Measurements from ENCODE around the gene ABHD17C. TPM values are rescaled to one million over a fixed set of nuclear protein-coding genes. Genes with fewer than 3 reads are reported as not detected.
A peak's percentile ranks its signal among the peaks of the same experiment; 100 is the strongest.
"Not testable (repeated sequence)": the region's sequence is repeated elsewhere in the genome, so short reads cannot be mapped to it uniquely, and the experiment has no call there.

The ABHD17C gene
- 3.7 TPM for total RNA-seq

DNA sequence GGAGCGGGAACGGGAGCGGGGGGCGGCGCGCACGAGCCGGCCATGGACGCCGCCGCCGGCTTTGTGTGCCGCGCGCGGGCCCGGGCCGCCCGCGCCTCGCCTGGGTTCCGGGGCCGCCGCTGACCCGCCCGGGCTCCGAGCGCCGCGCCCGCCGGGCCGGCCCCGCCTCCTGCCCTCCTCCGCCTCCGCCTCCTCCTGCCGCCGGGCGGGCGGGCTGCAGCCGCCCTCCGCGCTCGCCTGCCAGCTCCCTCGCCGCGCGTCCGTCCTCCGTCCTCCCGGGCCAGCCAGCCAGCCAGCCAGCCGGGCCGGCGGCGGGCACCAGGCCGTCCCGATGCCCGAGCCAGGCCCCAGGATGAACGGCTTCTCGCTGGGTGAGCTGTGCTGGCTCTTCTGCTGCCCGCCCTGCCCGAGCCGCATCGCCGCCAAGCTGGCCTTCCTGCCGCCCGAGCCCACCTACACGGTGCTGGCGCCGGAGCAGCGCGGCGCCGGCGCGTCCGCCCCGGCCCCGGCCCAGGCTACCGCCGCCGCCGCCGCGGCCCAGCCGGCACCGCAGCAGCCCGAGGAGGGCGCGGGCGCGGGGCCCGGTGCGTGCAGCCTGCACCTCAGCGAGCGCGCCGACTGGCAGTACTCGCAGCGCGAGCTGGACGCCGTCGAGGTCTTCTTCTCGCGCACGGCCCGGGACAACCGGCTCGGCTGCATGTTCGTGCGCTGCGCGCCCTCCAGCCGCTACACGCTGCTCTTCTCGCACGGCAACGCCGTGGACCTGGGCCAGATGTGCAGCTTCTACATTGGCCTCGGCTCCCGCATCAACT is at the start of gene ABHD17C:
TSS of gene ABHD17C (plus strand) at position 212 of the 812 bp plus-strand sequence. CDS start at position 332, 120 bp downstream.
- DNase-seq (ENCODE audit: low spot score), result peak; percentile 81
- peak; percentile 93 for ATAC-seq

- ATAC-seq (no peak), DNase-seq (ENCODE audit: low spot score) (no peak)
These were observed 49.5 kb upstream of the ABHD17C start for GRCh38 chr15:80645494-80646065.

- not testable (repeated sequence) for DNase-seq (ENCODE audit: low spot score)
These were observed 47.7 kb upstream of the ABHD17C start for GRCh38 chr15:80647424-80647823.

DNA sequence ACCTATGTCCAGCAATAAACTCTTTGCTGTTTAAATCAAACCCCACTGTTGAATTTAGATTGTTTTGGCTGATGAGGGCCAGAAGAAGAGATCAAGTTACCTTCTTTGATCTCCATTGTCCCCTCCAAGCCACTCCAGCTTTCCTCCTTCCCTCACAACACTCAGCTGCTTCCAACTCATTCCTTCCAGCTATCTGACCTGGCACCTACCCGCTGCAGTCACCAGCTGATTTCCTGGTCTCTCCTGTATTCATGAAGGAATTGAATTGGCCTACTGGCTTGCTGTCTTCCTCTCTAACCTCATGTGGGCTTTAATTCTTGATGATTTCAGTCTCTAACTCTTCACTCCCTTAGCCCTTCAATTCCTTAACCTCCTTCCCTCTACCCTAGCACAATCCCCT is 40.8 kb upstream of the ABHD17C start:
- DNase-seq (ENCODE audit: low spot score), result no peak
- no peak for ATAC-seq

More at GRCh38 chr15:80647424-80647823, 47.7 kb upstream of the ABHD17C start:
- ATAC-seq, result not testable (repeated sequence)

GRCh38 chr15:80659375-80659774 is 35.7 kb upstream of the ABHD17C start:
- DNase-seq (ENCODE audit: low spot score), result no peak
- no peak for ATAC-seq

DNA sequence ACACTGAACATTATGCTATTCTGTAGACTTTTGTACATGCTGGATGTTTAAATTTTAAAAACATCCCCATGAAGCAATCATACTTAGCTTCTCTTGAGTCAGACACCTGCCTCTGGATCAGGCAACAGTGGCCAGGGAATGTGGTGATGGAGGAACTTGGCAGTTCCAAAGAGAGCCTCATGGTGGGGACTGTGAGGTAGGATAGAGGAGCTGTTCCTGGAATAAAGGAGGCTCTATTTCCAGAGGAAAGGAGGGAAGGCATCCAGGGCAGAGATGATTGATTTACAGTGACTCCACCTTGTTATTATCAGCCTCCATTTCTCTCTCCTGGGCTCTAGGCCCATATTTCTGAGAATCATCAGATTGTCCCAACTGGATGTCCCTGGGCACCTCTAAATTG is 35.0 kb upstream of the ABHD17C start:
- ATAC-seq (peak; percentile 97), DNase-seq (ENCODE audit: low spot score) (peak; percentile 48)

DNA sequence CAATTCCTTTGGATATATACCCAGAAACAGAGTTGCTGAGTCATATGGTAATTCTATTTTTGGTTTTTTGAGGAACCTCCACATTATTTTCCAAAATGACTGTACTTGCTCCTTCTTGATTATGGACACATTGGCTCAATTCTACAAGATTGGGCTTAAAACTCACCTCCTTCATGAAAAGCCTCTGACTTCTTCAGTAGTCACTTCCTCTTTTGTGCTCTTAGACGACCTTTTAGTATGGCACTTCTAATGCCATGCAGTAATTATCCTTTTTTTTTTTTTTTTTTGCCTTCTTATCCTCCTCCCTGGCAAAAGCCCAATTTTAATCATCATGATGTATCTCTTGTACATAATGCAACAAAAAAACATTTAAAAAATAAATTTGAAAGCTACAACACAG is 33.0 kb upstream of the ABHD17C start:
- no peak for DNase-seq (ENCODE audit: low spot score)
- no peak for ATAC-seq

GRCh38 chr15:80662757-80663553 is 32.2 kb upstream of the ABHD17C start:
- DNase-seq (ENCODE audit: low spot score) (no peak), ATAC-seq (no peak)

- no peak for DNase-seq (ENCODE audit: low spot score)
- ATAC-seq, result no peak
These were observed 30.0 kb upstream of the ABHD17C start for GRCh38 chr15:80665151-80665550.

DNA sequence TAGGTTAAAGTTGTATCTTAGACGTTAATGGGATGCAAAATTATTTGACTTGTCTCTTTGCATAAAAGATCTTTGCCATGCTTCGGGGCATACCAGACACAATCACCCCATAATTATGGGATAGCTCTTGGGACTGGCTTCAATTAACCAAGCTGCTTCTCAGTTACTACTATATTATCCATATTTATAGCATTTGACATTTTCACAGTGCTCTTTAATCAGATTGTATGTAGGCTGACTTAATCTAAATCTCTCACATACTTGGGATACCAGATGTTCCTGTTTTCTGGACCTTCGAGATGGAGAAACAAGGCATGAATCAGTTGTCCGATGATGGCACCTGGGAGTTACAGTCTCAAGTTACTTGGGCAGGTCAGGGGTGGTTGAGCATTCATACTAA is 27.2 kb upstream of the ABHD17C start:
- no peak for DNase-seq (ENCODE audit: low spot score)
- ATAC-seq, result no peak

- ATAC-seq, result peak; percentile 88
- DNase-seq (ENCODE audit: low spot score), result no peak
These were observed 26.4 kb upstream of the ABHD17C start for GRCh38 chr15:80668546-80669236.

DNA sequence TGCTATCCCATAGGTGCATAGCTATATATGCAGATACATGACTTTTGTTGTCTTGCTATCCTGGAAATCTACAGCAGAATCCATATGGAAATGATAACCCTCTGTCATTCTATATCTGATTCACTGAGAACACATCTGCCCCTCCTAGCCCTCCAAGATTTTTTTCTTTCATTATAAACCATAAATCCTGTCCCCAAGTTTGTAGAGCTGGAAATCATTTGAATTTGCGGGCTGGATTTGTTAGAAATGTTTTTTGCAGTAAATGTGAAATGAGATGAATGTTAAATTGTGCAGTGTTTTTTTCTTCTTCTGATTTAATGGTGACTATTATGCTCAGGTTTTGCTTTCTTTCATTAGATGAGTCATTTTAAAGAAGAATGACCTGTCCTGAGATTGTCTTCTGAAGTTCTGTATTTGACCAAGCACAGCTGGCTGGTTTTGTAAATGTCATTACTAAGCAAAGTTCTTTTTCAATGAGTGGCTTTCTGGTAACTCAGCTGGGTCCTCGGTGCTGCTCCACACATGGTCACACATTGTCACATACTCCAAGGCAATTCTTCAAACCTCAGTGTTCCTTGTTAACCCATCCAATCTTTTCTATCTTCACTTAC is 25.3 kb upstream of the ABHD17C start:
- ATAC-seq (no peak), DNase-seq (ENCODE audit: low spot score) (no peak)

DNA sequence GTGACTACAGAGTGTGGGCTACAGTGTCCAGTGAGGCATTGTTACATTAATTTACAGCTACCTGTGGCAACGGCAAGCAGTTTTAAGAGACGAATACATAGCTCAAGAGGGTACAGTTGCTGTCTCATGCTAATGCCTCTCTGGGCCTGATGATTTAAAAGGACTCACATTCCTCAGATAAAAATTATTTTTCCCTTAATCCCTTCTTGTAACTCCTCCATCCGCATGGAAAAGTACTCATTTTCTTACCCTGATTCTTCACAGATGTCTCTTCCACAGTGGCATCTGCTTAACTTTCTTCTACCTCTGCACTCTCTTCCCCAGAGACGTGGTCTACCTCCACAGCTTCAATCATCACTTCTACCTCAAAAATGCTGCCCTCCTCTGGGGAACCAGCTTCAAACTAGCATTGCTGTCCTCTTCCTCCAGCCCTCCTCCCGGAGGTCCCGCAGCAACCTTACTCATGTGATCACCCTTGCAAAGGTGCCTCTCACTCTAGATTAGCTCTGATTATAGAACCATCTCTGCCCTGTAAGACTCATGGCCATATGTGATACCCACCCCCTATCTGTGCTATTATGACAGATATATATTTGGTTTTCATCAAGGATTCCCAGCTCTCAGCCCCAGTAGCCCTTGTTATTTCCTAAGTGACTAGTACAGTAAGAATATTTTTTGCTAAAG is 21.4 kb upstream of the ABHD17C start:
- DNase-seq (ENCODE audit: low spot score), result no peak
- no peak for ATAC-seq

DNA sequence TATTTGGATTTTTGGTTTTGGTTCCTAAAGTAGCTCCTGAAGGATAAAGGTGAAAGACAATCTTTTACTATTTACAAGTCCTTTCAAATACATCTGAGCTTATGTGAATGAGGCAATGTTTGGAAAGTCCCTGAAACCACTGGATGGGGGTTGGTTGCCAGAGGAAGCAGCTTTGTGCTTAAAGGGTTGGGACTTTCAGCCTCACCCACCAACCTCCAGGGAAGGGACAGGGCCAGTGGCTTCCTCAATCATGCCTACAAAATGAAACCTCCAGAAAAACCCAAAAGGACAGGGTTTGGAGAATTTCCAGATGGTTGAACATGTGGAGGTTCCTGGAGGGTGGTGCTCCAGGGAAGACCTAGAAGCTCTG is 20.9 kb upstream of the ABHD17C start:
- DNase-seq (ENCODE audit: low spot score) (no peak), ATAC-seq (no peak)

GRCh38 chr15:80677041-80677440 is 18.1 kb upstream of the ABHD17C start:
- no peak for DNase-seq (ENCODE audit: low spot score)
- ATAC-seq, result no peak

GRCh38 chr15:80679167-80679803 is 15.8 kb upstream of the ABHD17C start:
- DNase-seq (ENCODE audit: low spot score), result no peak
- no peak for ATAC-seq

DNA sequence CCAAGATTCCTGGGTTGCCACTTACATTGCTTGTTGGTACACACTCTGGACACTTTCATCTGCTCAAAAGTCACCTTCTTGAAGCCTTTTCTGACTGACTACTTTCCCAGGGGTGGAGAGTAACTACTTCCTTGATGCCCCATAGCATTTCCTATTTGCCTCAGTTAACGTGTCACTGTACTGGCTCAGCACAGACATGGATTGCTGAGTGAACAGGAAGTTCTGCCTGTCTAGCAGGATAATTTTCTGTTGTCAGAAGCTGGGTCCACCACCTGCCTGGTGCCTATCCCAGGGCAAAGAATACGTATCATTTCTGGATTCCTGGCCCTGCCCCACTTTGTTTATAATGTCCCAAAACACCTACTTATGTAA is 15.3 kb upstream of the ABHD17C start:
- DNase-seq (ENCODE audit: low spot score) (no peak), ATAC-seq (no peak)

- DNase-seq (ENCODE audit: low spot score) (no peak), ATAC-seq (no peak)
These were observed 12.9 kb upstream of the ABHD17C start for GRCh38 chr15:80682201-80682600.

GRCh38 chr15:80684697-80685096 is 10.4 kb upstream of the ABHD17C start:
- DNase-seq (ENCODE audit: low spot score) (no peak), ATAC-seq (no peak)

DNA sequence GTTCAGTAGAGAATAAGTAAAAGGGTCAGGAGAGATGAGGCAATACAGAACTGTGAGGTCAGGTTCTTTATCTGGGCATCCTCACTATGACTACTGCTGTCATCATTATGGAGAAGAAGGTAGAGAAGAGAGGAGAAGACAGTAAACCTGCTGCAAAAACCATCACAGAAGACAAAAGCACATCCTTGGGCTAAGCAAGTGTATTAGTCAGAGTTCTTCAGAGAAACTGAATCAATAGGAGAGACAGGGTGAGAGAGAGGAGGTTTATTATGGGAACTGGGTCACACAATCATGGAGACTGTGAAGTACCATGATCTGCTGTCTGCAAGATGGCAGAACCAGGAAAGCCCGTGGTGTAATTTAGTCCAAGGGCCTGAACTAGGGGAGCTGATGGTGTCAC is 9.5 kb upstream of the ABHD17C start:
- DNase-seq (ENCODE audit: low spot score) (no peak), ATAC-seq (no peak)

Measured in left lobe of liver (tissue), 2 donors.